ENCODE measurements around the gene TNFSF15. TPM values are rescaled to one million over a fixed set of nuclear protein-coding genes. Genes with fewer than 3 reads are reported as not detected.

TNFSF15 gene
- total and polyA plus RNA-seq, 2 experiments from 2014 or later: 0.06 to 0.07 TPM

DNA sequence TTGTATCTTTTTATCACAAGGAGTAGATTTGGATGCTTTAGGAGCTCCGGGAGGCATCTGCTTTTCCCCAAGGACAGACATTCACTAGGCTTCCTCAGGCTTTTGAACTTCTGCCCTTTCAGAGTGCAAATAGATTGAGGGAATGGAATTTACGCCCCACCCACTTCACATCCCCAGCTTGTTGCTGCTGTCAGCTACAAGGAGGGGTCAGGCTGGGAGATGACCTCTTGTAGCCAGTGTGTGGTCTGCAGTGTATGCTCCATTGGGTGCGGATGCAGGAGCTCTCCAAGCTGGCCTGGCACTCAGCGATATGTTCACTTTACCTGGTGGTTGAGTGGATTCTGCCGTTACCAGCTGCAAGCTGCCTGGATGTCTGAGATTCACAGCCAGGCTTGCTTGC lies 6.4 kb downstream of the TNFSF15 start:
- DNase-seq (ENCODE audit: low spot score): peak; percentile 63
- Histone ChIP-seq H3K4me3 (no peak overlapping the region), H4K20me1 (replicated peaks; ENCODE audit: insufficient read depth) (no peaks in the 10 kb centered on the region), H3F3A (replicated peaks; ENCODE audit: low read depth) (no peaks in the 10 kb centered on the region), H3K79me2 (replicated peaks; ENCODE audit: insufficient read depth) (no peaks in the 10 kb centered on the region), H3K36me3 (ENCODE audit: insufficient read depth) (no peaks in the 10 kb centered on the region), H3K4me1 (ENCODE audit: insufficient read depth) (peaks cover 11% of the 10 kb centered on the region), H2AFZ (no peak overlapping the region), H3K27me3 (ENCODE audit: insufficient read depth) (no peaks in the 10 kb centered on the region), H3K9me2 (ENCODE audit: insufficient read depth) (peaks cover 8% of the 10 kb centered on the region; the same call in 1 of the 2 replicates), H3K4me2 (0 out of 2 replicates have a peak overlapping the region, but pooled peaks have one; percentile 20), H3K27ac (ENCODE audit: low read depth) (no peak overlapping the region)
- peaks cover 4% of the 10 kb centered on the region for H3K27me3 Mint-ChIP-seq (ENCODE audit: insufficient read depth, low read depth, poor library complexity)
- no peak overlapping the region for H3K4me3 Mint-ChIP-seq
- TF ChIP-seq POLR2AphosphoS5 (IDR thresholded peaks at IDR 0.05; ENCODE audit: low read depth) (no peak), EZH2phosphoT487 (IDR thresholded peaks at IDR 0.05; ENCODE audit: unreplicated experiment) (no peak), NANOG (IDR thresholded peaks at IDR 0.05; ENCODE audit: borderline replicate concordance) (no peak), CREB1 (CRISPR knock-in tag; IDR thresholded peaks at IDR 0.05; ENCODE audit: low read depth) (no peak), EZH2 (IDR thresholded peaks at IDR 0.05; ENCODE audit: low read depth, unreplicated experiment) (no peak), ZNF114 (CRISPR knock-in tag; IDR thresholded peaks at IDR 0.05) (no peak)
- TF ChIP-seq, protein P1, sequence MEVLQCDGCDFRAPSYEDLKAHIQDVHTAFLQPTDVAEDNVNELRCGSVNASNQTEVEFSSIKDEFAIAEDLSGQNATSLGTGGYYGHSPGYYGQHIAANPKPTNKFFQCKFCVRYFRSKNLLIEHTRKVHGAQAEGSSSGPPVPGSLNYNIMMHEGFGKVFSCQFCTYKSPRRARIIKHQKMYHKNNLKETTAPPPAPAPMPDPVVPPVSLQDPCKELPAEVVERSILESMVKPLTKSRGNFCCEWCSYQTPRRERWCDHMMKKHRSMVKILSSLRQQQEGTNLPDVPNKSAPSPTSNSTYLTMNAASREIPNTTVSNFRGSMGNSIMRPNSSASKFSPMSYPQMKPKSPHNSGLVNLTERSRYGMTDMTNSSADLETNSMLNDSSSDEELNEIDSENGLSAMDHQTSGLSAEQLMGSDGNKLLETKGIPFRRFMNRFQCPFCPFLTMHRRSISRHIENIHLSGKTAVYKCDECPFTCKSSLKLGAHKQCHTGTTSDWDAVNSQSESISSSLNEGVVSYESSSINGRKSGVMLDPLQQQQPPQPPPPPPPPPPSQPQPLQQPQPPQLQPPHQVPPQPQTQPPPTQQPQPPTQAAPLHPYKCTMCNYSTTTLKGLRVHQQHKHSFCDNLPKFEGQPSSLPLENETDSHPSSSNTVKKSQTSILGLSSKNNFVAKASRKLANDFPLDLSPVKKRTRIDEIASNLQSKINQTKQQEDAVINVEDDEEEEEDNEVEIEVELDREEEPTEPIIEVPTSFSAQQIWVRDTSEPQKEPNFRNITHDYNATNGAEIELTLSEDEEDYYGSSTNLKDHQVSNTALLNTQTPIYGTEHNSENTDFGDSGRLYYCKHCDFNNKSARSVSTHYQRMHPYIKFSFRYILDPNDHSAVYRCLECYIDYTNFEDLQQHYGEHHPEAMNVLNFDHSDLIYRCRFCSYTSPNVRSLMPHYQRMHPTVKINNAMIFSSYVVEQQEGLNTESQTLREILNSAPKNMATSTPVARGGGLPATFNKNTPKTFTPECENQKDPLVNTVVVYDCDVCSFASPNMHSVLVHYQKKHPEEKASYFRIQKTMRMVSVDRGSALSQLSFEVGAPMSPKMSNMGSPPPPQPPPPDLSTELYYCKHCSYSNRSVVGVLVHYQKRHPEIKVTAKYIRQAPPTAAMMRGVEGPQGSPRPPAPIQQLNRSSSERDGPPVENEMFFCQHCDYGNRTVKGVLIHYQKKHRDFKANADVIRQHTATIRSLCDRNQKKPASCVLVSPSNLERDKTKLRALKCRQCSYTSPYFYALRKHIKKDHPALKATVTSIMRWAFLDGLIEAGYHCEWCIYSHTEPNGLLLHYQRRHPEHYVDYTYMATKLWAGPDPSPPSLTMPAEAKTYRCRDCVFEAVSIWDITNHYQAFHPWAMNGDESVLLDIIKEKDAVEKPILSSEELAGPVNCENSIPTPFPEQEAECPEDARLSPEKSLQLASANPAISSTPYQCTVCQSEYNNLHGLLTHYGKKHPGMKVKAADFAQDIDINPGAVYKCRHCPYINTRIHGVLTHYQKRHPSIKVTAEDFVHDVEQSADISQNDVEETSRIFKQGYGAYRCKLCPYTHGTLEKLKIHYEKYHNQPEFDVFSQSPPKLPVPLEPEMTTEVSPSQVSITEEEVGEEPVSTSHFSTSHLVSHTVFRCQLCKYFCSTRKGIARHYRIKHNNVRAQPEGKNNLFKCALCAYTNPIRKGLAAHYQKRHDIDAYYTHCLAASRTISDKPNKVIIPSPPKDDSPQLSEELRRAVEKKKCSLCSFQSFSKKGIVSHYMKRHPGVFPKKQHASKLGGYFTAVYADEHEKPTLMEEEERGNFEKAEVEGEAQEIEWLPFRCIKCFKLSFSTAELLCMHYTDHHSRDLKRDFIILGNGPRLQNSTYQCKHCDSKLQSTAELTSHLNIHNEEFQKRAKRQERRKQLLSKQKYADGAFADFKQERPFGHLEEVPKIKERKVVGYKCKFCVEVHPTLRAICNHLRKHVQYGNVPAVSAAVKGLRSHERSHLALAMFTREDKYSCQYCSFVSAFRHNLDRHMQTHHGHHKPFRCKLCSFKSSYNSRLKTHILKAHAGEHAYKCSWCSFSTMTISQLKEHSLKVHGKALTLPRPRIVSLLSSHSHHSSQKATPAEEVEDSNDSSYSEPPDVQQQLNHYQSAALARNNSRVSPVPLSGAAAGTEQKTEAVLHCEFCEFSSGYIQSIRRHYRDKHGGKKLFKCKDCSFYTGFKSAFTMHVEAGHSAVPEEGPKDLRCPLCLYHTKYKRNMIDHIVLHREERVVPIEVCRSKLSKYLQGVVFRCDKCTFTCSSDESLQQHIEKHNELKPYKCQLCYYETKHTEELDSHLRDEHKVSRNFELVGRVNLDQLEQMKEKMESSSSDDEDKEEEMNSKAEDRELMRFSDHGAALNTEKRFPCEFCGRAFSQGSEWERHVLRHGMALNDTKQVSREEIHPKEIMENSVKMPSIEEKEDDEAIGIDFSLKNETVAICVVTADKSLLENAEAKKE (CRISPR knock-in tag; IDR thresholded peaks at IDR 0.05): no peak
- TF ChIP-seq, protein P2, sequence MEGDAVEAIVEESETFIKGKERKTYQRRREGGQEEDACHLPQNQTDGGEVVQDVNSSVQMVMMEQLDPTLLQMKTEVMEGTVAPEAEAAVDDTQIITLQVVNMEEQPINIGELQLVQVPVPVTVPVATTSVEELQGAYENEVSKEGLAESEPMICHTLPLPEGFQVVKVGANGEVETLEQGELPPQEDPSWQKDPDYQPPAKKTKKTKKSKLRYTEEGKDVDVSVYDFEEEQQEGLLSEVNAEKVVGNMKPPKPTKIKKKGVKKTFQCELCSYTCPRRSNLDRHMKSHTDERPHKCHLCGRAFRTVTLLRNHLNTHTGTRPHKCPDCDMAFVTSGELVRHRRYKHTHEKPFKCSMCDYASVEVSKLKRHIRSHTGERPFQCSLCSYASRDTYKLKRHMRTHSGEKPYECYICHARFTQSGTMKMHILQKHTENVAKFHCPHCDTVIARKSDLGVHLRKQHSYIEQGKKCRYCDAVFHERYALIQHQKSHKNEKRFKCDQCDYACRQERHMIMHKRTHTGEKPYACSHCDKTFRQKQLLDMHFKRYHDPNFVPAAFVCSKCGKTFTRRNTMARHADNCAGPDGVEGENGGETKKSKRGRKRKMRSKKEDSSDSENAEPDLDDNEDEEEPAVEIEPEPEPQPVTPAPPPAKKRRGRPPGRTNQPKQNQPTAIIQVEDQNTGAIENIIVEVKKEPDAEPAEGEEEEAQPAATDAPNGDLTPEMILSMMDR (conservative IDR thresholded peaks at IDR 0.05; ENCODE audit: low read depth in 2 of 2): no peak
- TF ChIP-seq, protein P3, sequence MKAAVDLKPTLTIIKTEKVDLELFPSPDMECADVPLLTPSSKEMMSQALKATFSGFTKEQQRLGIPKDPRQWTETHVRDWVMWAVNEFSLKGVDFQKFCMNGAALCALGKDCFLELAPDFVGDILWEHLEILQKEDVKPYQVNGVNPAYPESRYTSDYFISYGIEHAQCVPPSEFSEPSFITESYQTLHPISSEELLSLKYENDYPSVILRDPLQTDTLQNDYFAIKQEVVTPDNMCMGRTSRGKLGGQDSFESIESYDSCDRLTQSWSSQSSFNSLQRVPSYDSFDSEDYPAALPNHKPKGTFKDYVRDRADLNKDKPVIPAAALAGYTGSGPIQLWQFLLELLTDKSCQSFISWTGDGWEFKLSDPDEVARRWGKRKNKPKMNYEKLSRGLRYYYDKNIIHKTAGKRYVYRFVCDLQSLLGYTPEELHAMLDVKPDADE (IDR thresholded peaks at IDR 0.05): no peak
- no peaks in the 10 kb centered on the region for H3K36me3 Mint-ChIP-seq (ENCODE audit: low read depth)
- H3K9me3 Mint-ChIP-seq: no peaks in the 10 kb centered on the region
- peak; percentile 89 for ATAC-seq
- no peak overlapping the region for H3K27ac Mint-ChIP-seq
- peaks cover 19% of the 10 kb centered on the region for H3K4me1 Mint-ChIP-seq

Data from GM23338 (cell line).